GM12865 (cell line): ENCODE measurements around the gene ZNF521.

ENCODE experiments used
- DNase-seq: peaks from one replicate; pipeline ENCODE4 v3.0.0; 2010; ENCODE audit warnings: low read depth
- H3K4me3 ChIP-seq: 2 replicates; pipeline ENCODE4 v1.5.1; 2011; ENCODE audit warnings: mild to moderate bottlenecking, low read depth, low read length, control low read depth
- CTCF ChIP-seq: IDR thresholded peaks from 2 replicates; pipeline ENCODE4 v1.5.1; 2011; ENCODE audit warnings: low read length, control low read depth, low read depth, inconsistent platforms; ENCODE audit not compliant: insufficient read depth; ENCODE audit errors: missing control alignments

Gene ZNF521

GRCh38 chr18:25137197-25137472 is 214.8 kb downstream of the ZNF521 start:
- TF ChIP-seq CTCF: no peak

GRCh38 chr18:25136416-25137196 is 215.4 kb downstream of the ZNF521 start:
- no peak for DNase-seq
- no peak overlapping the region for H3K4me3 ChIP-seq
- no peak for TF ChIP-seq CTCF

More at GRCh38 chr18:25137197-25137472, 214.8 kb downstream of the ZNF521 start:
- no peak for DNase-seq
- H3K4me3 ChIP-seq: no peak overlapping the region

- H3K4me3 ChIP-seq: no peak overlapping the region
- no peak for DNase-seq
- no peak for TF ChIP-seq CTCF
Observed at GRCh38 chr18:25134861-25135260, 217.1 kb downstream of the ZNF521 start.

GRCh38 chr18:25133879-25134278 is 218.1 kb downstream of the ZNF521 start:
- DNase-seq: no peak
- TF ChIP-seq CTCF: no peak
- no peak overlapping the region for H3K4me3 ChIP-seq

- DNase-seq: no peak
- no peak overlapping the region for H3K4me3 ChIP-seq
- TF ChIP-seq CTCF: no peak
Observed at GRCh38 chr18:25132786-25133496, 219.0 kb downstream of the ZNF521 start.

GRCh38 chr18:25126751-25127150 is 225.2 kb downstream of the ZNF521 start:
- no peak for TF ChIP-seq CTCF
- no peak overlapping the region for H3K4me3 ChIP-seq
- no peak for DNase-seq

- TF ChIP-seq CTCF: no peak
- H3K4me3 ChIP-seq: no peak overlapping the region
- DNase-seq: no peak
Observed at GRCh38 chr18:25125680-25126079, 226.3 kb downstream of the ZNF521 start.
